Activated CD4-positive, alpha-beta T cell treated with anti-CD3 and anti-CD28 coated beads, Interleukin-2, amount 50 U/mL, for 16 hours (primary cell): ENCODE measurements around the gene TP63.

ENCODE experiments used
- DNase-seq: peaks from one replicate; pipeline ENCODE4 v3.0.0-alpha.2; 2020

The TP63 gene

DNA sequence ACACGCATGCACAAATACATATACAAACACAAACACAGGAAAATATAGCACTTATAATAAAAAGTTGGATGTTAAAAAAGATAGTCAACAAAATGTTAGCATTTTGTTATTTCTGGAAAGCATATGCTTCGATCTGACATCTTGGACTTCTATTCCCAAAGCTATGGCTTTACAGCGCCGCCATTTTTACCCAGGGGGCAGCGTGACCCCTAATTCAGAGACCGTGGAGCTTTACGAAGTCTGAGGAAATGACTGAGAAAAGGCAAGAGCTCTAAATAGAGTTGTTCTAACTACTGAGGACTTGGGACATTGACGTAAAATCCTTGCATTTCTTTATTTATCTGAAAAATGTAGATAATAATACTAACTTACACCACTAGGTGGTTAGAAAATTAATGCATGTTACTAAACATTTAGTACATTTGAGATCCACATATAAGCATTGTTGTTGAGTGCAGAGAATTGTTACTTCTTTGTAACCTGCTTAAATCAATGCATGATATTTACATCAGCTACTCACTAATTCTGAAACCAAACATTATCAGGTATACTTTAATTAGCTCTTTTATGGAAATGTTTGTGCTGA, 155.4 kb downstream of the TP63 start:
- no peak for DNase-seq

DNA sequence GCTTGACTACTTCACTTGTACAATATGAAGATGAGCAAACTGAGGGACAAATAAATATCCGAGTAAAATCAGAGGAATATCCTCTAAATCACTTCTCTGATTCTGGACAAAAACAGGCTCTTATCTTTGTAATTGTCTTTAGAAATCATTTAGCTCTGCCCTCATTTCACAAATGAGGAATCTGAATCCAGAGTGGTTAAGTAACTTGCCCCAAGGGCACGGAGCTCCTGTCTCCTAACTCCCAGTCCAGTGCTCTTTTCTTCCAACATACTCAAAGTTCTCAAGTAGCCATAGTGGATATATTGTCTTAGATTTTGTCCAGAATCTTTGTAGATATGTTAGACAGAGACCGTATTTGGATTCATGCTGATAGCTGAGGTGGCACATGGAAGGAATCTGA, 156.0 kb downstream of the TP63 start:
- DNase-seq: no peak

DNA sequence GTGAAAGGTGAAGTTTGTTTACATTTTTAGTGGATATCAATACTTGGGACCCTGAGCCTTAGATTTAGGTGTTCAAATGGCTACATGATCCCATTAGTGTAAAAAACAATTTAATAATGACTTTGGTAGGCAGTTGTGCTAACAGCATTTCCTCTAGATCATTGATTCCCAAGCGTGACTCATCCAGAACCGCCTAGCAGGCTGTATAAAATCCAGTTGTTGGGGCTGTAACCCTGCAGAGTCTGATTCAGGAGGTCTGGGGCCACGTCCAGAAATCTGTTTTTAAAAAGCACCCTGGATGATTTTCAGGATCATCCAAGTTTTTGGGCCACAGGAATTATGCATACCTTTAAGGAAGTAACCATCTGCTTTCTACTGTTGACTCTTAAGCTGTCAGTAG, 156.4 kb downstream of the TP63 start:
- no peak for DNase-seq

DNA sequence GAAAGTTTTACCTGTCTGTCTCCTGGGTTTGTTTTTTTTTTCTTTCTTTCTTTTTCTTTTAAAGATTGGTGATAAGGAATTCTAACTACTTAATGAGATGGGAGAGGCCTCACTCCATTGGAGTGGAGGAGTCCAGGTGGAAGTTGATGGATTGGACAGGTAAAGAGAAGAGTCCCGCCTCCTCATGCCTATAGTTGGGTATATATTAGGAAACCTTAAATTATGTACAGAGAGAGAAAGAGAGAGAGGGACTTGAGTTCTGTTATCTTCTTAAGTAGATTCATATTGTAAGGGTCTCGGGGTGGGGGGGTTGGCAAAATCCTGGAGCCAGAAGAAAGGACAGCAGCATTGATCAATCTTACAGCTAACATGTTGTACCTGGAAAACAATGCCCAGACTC, 158.2 kb downstream of the TP63 start:
- DNase-seq: no peak

DNA sequence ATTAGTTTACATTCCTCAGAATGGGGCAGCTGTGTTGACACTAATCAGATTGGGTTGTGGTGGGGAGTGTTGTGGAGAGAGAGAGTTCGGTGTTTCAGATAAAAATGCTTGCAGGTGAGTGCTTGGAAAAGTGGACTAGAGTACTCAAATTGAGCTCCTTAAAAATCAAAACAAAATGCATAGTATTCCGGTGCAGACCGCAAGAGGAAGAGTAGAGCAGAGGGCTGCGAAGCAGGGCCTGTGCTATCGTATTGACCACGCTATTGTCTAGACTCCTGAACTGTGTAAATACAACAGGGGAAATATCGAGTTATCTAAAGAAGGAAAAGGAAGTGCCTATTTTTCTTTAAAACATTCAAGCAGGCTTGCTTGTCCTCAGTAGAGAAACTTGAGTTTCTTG, 159.5 kb downstream of the TP63 start:
- no peak for DNase-seq

DNA sequence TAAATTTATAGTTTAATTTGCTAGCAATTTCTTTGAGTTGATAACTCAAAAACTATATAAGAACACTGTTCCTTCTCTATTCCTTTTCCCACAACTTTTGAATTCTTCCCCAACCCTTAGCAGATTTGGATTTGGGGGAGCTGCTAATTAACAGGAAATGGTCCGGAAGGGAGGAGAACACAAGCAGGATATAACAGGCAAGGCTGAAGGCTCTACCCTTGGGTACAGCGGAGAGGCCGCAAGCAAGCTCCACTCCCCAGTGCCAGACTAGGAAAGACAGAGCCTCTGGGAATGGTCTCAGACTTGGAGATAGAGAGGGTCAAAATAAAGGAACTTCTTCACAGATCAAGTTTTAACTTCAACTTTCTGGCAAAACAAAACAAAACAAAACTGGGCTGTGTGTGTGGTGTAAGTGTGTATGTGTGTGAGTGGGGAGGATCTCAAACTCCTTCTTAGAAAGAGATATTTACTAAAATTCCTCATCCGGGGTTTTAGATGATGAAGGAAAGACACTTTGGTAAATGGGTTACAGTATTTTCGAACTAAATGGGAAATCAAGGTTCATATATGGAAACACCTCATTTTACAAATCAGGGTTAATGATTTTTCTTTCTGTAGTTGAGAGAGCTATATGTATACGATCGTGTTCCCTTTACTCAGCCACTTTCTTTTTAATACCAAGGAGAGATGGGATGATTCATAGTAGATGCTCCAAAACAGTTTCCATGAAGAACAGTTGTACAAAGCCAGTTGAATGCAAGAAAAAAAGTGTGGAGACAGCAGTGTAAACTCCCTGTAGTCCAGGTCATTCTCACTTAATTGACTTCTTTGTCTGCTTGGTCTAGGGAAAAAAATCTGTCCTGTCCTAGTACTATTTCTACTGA, 161.1 kb downstream of the TP63 start:
- no peak for DNase-seq

DNA sequence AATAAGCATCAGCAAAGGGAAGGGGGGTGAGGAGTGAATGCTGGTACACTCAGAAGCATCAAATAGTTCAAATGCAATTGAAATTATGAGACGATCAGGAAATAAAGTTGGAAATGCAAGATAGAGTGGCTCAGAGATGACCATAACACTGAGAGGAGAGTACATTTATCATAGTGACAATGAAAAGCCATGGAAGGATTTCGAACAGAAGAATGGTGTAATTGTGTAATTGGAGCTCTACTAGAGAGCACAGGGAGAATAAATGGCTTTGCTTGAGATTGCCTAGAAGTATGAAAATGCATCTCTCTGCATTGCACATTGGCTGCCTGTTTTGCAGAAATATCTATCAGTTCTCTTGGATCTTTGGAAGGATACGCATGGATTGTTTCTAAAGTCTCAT, 163.3 kb downstream of the TP63 start:
- no peak for DNase-seq

DNA sequence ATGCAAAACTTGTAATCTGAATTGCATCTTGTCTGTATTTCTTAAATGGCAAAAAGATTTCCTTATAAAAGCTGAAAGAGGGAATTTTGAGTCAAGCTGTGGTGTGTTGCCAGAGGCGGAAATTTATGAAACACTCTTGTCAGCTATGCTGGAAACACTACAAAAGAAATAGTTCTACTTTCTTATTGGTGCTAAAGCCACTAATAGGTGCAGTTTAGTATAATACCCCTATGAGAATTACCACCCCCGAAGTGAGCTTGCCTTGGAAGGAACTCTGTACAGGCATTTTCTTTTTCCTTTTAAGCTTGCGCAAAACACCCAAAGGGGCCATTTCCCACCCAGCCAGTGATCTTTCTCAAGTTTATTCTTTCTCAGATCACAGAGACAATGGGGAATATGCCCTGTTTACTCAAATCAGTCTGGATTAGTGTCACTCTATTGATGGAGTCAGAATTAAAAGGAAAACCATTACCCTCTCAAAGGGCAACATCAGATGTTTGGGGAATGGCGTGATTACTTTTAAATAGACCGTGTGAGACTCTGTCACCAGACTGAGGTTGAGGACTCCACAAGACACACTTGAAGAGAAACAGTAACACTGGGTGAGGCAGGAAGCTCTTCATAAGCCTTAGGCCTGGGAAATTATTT, 166.0 kb downstream of the TP63 start:
- DNase-seq: no peak

DNA sequence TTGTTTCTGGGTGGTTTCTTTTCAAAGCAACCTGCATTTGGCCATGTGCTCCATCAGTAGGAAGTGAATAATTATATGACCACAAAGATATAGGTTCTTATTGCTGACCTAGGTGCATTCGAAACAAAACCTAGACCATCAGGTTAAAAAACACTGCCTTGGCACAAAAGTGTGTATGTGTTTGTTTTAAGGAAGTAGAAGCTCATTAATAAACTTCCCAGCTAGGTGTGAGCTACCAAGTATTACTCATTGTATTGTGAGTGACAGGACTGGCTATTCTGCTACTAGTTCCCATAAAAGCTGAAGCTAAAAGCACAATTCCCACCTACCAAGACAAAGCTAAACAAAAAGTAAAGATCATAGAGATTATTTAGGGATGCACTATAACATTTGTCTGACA, 168.2 kb downstream of the TP63 start:
- DNase-seq: no peak

DNA sequence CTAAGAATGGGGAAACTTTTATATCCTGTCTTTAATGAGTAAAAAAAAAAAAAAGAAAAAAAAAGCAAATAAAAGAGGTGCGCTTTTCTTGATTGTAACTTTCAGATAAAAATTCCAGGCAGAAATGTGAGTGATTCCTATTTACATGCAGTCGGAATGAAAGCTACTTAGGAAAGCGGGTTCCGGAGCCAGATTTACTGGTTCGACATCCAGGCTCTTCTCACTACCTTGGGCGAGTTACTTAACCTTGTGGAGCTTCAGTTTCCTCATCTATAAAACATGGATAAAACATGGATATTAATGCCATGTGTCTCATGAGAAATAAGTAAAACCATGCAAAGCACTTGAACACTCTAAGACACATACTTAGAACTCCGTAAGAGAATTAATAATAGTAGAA, 169.2 kb downstream of the TP63 start:
- no peak for DNase-seq

DNA sequence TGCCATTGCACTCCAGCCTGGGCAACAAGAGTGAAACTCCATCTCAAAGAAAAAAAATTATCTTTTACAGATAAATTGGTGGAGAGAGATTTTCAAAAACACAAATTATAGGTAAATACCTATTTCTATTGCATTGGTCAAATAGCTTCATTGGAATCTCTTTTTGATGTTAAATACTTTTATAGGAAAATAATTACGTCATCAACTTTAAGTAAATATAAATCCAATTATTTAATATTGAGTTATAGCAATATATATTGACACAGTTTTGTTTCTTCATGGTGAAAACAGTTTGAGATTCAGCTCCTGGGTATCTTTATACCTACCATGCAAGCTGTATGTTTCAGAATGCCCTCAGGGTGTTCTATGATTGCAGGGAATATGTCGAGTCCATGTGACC, 172.1 kb downstream of the TP63 start:
- no peak for DNase-seq

DNA sequence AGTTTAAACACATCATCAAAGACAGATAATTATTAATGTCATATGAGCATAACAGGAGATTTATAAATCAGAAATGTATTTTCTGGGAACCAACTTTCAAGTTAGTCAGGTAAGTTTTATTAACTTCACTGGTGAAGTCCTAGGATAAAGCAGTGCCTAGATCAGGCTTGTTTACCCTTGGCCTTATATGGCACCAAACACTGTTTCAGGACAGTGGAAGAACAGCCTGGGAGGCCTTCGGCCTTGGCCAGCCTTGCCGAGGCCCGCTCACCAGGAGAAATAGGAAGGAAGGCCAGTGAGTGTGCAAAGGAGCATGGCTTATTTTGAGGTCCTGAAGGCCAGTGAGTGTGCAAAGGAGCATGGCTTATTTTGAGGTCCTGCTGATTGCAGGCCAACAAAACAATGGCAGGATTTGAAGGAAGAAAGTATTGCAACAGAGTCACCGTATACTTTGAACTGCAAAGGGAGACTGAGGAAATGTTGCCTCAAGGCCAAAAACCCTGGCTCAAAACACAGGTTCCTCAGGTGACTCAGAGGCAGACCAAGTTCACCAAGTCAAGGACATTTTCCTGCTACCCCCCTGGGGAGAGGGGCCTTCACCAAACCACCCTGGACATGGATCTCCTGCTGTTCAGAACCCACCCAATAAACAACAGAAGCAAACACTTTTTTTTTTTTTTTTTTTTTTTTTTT, 174.3 kb downstream of the TP63 start:
- DNase-seq: no peak

DNA sequence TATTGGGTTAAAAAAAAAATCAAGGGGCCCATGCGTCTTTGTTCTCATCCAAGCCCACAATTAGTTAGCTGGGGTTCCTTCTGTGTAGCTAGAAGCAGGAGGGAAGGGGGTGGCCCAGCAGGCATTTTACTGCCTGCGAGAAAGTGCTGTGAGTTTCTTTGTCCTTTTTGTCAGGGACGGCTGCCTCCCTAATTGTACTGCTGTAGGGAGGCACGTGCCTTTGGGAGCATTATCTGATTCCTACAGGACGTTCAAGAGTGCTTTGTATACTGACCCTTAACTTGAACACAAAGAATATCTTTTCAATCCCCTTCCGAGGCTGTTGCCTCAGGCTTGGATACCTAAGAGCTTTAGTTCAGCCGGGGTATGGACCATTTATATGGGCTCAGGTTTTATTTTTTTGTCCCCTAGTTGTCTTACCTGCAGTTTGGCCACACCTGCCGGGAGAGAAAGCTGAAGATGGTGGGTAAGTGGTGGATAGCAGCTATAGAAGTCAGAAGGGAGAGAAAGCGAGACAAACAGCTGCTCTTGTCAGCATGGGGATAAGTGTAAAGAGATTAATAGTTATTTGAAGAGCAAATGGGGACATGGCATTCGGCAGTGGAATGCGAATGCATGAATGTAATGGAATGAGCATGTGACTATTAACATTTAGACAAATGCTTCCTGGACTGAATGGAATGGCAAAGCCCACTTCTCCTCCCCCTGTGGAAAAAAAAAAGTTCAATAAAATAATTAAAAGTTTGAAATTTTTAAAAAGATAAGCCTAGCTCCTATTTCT, 175.2 kb downstream of the TP63 start:
- no peak for DNase-seq

DNA sequence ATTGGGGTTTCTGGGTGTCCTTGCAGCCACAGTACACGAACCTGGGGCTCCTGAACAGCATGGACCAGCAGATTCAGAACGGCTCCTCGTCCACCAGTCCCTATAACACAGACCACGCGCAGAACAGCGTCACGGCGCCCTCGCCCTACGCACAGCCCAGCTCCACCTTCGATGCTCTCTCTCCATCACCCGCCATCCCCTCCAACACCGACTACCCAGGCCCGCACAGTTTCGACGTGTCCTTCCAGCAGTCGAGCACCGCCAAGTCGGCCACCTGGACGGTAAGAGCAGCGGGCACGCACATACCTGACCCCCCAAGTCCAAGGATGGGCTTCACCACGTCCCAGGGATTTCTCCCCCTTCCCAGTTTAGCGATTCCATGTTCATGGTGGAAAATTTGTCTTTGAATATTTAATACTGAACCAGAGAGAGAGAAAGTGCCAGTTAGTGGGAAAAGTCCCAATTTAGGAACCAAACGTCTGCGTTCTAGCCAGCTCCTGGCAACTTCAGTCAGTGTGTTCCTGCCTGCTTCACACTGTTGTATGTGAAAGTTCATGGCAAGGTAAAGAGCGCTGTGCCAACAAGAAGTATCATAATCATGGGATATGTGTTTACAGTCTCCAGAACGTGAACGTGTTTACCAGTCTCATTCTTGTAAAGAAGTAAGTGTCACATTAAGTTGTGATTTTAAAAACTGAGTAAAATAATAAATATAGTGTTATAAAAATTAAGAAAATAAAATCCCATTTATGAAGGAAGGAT, 177.2 kb downstream of the TP63 start:
- no peak for DNase-seq

DNA sequence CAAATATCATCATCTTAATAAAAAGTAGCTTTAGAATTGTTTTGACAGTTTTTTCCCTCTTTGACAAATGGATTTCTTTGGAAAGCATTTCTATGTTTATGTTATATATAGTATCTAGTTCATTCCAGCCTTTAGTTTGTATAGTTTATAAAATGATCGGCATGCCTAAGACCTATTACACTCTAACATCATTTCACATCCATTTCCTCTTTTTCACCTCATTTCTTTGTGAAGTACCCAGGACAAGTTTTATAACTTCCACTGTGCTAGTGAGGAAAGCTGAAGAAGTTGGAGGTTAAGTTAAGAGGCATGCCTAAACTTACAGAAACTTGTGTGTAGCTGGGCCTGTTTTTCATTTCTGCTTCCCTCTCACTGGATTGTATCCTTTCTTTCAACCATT, 178.4 kb downstream of the TP63 start:
- no peak for DNase-seq

DNA sequence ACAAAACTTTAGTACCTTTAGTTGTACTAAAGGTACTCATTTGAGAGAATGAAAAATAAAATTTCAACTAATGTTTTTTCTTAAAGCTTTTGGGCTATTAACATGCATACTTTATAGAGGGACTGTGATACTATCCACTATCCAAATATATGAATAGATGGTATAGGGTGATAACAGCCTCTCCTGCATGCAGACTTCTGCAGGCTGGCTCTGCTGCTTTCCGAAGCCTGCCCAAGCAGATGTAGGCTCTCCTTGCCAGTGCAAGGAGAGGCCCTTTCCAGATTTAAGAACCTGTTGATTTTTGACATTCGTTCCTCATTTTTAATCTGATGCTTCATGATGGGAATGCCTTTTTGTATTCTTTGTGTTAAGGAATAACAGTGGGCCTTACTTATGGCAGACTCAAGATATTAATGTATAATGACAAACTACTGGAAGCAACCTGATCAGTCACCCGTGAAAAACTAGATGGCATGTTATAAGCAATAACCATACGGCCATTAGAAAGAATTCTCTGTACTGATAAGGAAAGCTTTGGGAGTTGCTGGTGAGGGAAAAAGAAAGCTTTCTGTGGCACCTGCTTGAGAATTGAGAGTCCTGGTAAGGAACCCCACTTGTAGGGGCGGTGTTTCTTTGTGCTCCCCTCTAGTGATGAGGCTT, 181.7 kb downstream of the TP63 start:
- DNase-seq: no peak

DNA sequence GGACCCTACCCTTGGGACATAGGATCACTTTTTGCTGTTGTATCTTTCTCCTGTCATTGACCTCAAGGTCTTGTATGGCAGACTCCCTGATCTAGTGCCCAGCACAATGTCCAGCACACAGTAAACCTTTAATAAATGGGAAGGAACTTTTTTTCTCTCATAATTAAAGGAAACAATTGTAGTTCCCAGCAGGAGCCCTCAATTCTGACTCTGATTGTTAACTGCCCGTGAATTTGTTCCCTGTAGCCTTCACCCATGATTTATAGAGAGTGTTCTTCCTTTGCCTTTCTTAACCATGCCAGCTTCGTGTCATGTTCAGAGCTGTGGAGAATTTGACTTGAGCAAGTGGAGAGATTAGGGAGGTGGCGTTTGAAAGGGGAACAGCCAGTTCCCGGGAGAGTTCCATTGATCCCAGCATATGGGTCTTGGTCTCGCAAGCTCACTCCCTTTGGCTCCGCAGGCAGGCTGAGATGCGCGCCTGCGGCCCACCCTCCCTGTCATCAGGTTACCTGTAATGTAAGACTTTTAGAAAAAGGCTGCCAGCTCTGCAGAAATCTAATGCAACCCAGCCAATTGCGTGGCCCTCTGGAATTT, 182.6 kb downstream of the TP63 start:
- no peak for DNase-seq

DNA sequence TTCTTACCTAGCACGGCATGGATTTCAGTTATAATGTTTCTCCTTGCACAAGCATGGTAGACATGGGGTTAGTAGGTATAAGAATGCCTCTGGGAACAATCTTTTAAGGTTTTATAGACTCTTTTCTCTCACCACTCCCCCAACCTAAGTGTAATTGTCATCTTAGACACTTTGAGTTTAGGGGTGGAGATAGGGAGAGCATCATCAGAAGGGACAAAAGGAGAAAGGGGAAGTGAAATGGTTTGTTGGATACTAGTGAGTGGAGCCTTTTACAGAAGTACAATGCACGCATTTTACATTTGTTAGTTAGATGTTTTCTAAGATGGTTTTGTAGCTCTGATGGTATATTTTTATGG, 189.2 kb downstream of the TP63 start:
- DNase-seq: no peak

DNA sequence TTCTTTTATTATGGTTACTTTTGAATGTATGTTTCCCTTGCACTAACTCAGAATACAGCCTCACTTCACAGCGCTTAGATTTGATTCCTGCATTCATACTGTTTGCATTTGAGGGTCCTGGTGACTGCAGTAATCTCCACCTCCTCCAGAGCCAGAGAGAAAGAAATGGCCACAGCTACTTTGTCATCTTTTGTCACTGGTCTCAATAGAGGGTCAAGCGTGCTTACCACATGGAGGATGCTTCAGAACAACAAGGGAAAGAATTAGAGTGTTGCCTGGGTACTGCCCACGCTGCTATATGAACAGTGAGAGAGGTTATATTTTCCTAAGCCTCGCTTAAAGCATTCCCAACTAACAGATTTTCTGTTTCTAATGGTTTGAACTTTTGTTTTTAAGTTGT, 190.1 kb downstream of the TP63 start:
- DNase-seq: no peak

DNA sequence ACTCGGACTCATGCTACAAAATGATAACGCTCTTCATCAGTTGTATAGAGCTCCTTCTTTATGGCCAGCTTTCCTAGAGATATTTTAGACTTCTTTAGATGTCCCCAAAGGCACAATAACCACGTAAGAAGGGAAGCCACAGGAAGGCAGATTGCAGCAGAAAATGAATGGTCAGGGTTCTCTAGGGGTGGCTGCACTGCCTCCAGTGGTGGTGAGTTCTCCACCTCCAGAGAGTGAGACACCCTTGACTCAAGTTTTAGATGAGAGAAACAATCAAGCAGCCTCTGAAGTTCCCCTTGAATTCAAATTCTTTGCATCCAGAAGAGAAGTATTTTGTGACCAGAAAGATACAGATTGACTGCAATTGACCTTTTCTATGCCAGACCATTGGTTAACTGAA, 191.5 kb downstream of the TP63 start:
- DNase-seq: no peak

DNA sequence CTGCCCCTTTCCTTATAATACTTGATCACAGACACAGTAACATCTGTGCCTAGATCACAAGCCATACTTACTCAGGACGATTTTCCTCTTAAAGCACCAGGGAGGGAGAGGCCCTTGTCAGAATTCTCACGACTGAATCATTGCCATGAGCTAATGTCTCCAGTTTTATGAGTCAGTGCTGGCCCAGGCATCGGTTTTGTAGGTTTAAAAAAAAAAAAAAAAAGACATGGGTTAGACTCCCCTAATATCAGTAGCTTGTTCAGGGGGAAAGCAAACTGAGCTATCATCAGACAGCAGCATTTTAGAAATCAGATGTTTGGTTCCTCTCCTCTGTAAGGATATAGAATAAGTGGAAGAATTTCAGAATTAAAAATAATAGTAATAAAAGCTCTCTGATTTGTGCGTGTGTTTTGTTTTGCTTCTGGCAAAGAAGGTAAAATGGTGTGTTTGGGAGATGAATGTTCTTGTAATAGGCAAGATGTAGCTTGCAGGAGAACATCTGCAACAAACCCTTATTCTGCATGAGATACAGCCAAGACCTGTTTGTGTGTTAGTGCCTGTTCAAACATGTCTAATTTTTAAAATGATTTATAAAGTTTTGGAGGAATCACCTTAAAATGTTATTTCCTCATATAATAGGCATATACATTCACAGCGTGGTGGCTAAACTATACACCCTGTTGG, 193.6 kb downstream of the TP63 start:
- DNase-seq: no peak
